Measurements from ENCODE around the gene HSD17B4. TPM values are rescaled to one million over a fixed set of nuclear protein-coding genes. Genes with fewer than 3 reads are reported as not detected.
"Not testable (repeated sequence)": the region's sequence is repeated elsewhere in the genome, so short reads cannot be mapped to it uniquely, and the experiment has no call there.

The HSD17B4 gene
- total and polyA plus RNA-seq, 9 of the 15 experiments (the other 6 are each of a cell fraction or from before 2014, with no cell fraction given) = 50.6 to 187 (median 94.6) TPM

DNA sequence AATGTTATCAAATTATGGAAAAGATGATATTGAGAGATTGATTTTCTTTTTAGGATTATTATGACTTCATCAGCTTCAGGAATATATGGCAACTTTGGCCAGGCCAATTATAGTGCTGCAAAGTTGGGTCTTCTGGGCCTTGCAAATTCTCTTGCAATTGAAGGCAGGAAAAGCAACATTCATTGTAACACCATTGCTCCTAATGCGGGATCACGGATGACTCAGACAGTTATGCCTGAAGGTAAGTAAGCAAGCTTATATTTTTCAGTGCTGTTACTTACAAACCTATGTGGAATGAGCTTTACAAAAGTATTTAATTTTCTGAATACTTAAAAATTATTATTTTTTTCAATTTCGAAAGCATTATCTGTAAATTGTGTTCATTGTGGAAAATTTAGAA, 26.5 kb downstream of the HSD17B4 start:
- Histone ChIP-seq H3K36me3 (ENCODE audit: control insufficient read depth, insufficient read depth, low read length) (peaks cover 18% of the 10 kb centered on the region; the same call in 2 of the 3 replicates), H2AFZ (ENCODE audit: low read depth, low read length) (no peak overlapping the region), H4K20me1 (replicated peaks; ENCODE audit: control insufficient read depth, insufficient read depth, low read length) (no peaks in the 10 kb centered on the region), H3K27me3 (ENCODE audit: control insufficient read depth in 2 of 2, insufficient read depth in 2 of 2, low read length in 2 of 2) (no peaks in the 10 kb centered on the region), H3K9ac (ENCODE audit: insufficient read depth in 1 of 2, low read depth in 2 of 2, low read length in 2 of 2) (no peak overlapping the region), H3K27ac (ENCODE audit: extremely low read depth, low read depth, low read length) (no peak overlapping the region), H3K79me2 (ENCODE audit: control insufficient read depth, insufficient read depth, low read length) (no peaks in the 10 kb centered on the region), H3K4me1 (replicated peaks in 1 of 2; ENCODE audit: control insufficient read depth in 2 of 2, insufficient read depth in 2 of 2, low read length in 2 of 2) (peaks cover 0 to 7% of the 10 kb centered on the region in 2 experiments; a peak in 2 of 5 replicates), H3K4me2 (ENCODE audit: insufficient read depth, low read length) (no peak overlapping the region), H3K9me3 (replicated peaks; ENCODE audit: control insufficient read depth, insufficient read depth, low read depth, low read length) (no peaks in the 10 kb centered on the region), H3K4me3 (no peak overlapping the region), H3K9me1 (ENCODE audit: control insufficient read depth, insufficient read depth, low read length) (no peaks in the 10 kb centered on the region)
- FAIRE-seq = no peak
- 88% methylated on average over 3 of the region's 3 CpGs for WGBS (ENCODE audit: insufficient coverage, low coverage, missing lambda C conversion rate)
- ATAC-seq = no peak
- ChIA-PET POLR2A (interaction anchor here (1.0 to 1.2 kb wide), 3 partner anchors 15 to 22 kb away, joined by 3 read pairs; no protein-coding TSS in a partner anchor), CTCF (ENCODE audit: low intra/inter-chr PET ratio) (no interaction called here)
- TF ChIP-seq BDP1 (IDR thresholded peaks at IDR 0.05; ENCODE audit: insufficient read depth, insufficient read length) (no peak), ZZZ3 (IDR thresholded peaks at IDR 0.05) (no peak), MED1 (CRISPR knock-in tag; IDR thresholded peaks at IDR 0.05; ENCODE audit: borderline replicate concordance) (no peak), ZNF134 (CRISPR knock-in tag; conservative IDR thresholded peaks at IDR 0.05) (no peak)
- TF ChIP-seq, protein P1, sequence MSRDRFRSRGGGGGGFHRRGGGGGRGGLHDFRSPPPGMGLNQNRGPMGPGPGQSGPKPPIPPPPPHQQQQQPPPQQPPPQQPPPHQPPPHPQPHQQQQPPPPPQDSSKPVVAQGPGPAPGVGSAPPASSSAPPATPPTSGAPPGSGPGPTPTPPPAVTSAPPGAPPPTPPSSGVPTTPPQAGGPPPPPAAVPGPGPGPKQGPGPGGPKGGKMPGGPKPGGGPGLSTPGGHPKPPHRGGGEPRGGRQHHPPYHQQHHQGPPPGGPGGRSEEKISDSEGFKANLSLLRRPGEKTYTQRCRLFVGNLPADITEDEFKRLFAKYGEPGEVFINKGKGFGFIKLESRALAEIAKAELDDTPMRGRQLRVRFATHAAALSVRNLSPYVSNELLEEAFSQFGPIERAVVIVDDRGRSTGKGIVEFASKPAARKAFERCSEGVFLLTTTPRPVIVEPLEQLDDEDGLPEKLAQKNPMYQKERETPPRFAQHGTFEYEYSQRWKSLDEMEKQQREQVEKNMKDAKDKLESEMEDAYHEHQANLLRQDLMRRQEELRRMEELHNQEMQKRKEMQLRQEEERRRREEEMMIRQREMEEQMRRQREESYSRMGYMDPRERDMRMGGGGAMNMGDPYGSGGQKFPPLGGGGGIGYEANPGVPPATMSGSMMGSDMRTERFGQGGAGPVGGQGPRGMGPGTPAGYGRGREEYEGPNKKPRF (IDR thresholded peaks at IDR 0.05; ENCODE audit: low read depth, low read length) = no peak
- no peak for DNase-seq (ENCODE audit: extremely low read depth in 1 of 4, low spot score in 3 of 4)
- in situ Hi-C loops (cut with MboI) (no loop called here), intact Hi-C loops (cut with micrococcal nuclease) (loop anchor here (10.0 kb wide), 1 partner anchor 156 kb away; no protein-coding TSS in a partner anchor)
- BruUV-seq (replicated peaks) = no TSS peak

DNA sequence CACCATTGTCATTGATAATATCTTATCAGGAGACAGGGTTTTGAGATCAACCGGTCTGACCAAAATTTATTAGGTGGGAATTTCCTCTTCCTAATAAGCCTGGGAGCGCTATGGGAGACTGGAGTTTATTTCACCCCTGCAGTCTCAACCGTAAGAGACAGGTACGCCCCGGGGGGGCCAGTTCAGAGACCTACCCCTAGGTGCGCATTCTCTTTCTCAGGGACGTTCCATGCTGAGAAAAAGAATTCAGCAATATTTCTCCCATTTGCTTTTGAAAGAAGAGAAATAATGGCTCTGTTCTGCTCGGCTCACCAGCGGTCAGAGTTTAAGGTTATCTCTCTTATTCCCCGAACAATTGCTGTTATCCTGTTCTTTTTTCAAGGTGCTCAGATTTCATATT, 28.3 kb downstream of the HSD17B4 start:
- ATAC-seq; BruUV-seq (replicated peaks); DNase-seq (ENCODE audit: extremely low read depth in 1 of 4, low spot score in 3 of 4); H3K9me1 ChIP-seq (ENCODE audit: control insufficient read depth, insufficient read depth, low read length); in situ Hi-C loops (cut with MboI); H3K9ac ChIP-seq (ENCODE audit: insufficient read depth in 1 of 2, low read depth in 2 of 2, low read length in 2 of 2); H4K20me1 ChIP-seq (replicated peaks; ENCODE audit: control insufficient read depth, insufficient read depth, low read length); H2AFZ ChIP-seq (ENCODE audit: low read depth, low read length); H3K27ac ChIP-seq (ENCODE audit: extremely low read depth, low read depth, low read length); H3K4me2 ChIP-seq (ENCODE audit: insufficient read depth, low read length); H3K4me1 ChIP-seq (replicated peaks in 1 of 2; ENCODE audit: control insufficient read depth in 2 of 2, insufficient read depth in 2 of 2, low read length in 2 of 2); FAIRE-seq; intact Hi-C loops (cut with micrococcal nuclease); H3K9me3 ChIP-seq (replicated peaks; ENCODE audit: control insufficient read depth, insufficient read depth, low read depth, low read length); H3K27me3 ChIP-seq (ENCODE audit: control insufficient read depth in 2 of 2, insufficient read depth in 2 of 2, low read length in 2 of 2); POLR2A ChIA-PET; CTCF ChIA-PET (ENCODE audit: low intra/inter-chr PET ratio); H3K79me2 ChIP-seq (ENCODE audit: control insufficient read depth, insufficient read depth, low read length); H3K4me3 ChIP-seq: not testable (repeated sequence)
- 86% methylated on average over 9 of the region's 10 CpGs for WGBS (ENCODE audit: insufficient coverage, low coverage, missing lambda C conversion rate)
- H3K36me3 ChIP-seq (ENCODE audit: control insufficient read depth, insufficient read depth, low read length) = peaks cover 15% of the 10 kb centered on the region; the same call in 2 of the 3 replicates
